B cell (primary cell): ENCODE data around the gene SLC4A5.

ENCODE experiments used
- CTCF ChIP-seq: fragments of 200-600 bp; IDR thresholded peaks from one replicate; pipeline ENCODE4 v1.8.0; 2022; ENCODE audit warnings: antibody characterized with exemption, mild to moderate bottlenecking
- EZH2 ChIP-seq: IDR thresholded peaks from 2 replicates; pipeline ENCODE4 v1.6.1; 2012; ENCODE audit warnings: borderline replicate concordance, low read depth, mild to moderate bottlenecking, moderate library complexity, low read length; ENCODE audit not compliant: insufficient read depth, poor library complexity, severe bottlenecking

- TF ChIP-seq CTCF = no peak
- no peak for TF ChIP-seq EZH2
Measured at GRCh38 chr2:74379851-74380789, 36.9 kb upstream of the SLC4A5 start, which contains the start of gene DCTN1.
